Activated B cell treated with CpG ODN at 0.5 μM for 24 hours (primary cell): ENCODE data around the gene KCND3. TPM values are rescaled to one million over a fixed set of nuclear protein-coding genes. Genes with fewer than 3 reads are reported as not detected.

Experiments used
- ATAC-seq: fragments of 200-7000 bp; cut with Tn5 transposase; one replicate; pipeline ENCODE4 v1.10.0; 2021; ENCODE audit warnings: low read depth, mild to moderate bottlenecking, moderate library complexity
- CTCF ChIA-PET: fragments of 350-600 bp; sonication (Branson Sonifier 250); formaldehyde crosslinking; loops from one replicate; lab custom pipeline; 2021; ENCODE audit warnings: antibody characterized with exemption; lab: Charles Lee
- POLR2A ChIA-PET: fragments of 350-600 bp; sonication (Branson Sonifier 250); formaldehyde crosslinking; loops from one replicate; lab custom pipeline; 2021; ENCODE audit warnings: antibody characterized with exemption; lab: Charles Lee
- DNase-seq: peaks from one replicate; pipeline ENCODE4 v3.0.0; 2022
- H3K27ac Mint-ChIP-seq: one replicate; pipeline ENCODE4 v1.8.0; 2020; ENCODE audit warnings: mixed read lengths
- H3K27me3 Mint-ChIP-seq: one replicate; pipeline ENCODE4 v1.8.0; 2021; ENCODE audit warnings: mixed read lengths
- H3K36me3 Mint-ChIP-seq: one replicate; pipeline ENCODE4 v1.8.0; 2021; ENCODE audit warnings: low read depth, mixed read lengths
- H3K4me1 Mint-ChIP-seq: one replicate; pipeline ENCODE4 v1.8.0; 2021; ENCODE audit warnings: mixed read lengths
- H3K4me3 Mint-ChIP-seq: one replicate; pipeline ENCODE4 v1.8.0; 2020; ENCODE audit warnings: mild to moderate bottlenecking, mixed read lengths
- H3K9me3 Mint-ChIP-seq: one replicate; pipeline ENCODE4 v1.8.0; 2020; ENCODE audit warnings: mixed read lengths
- intact Hi-C: fragments of 100-400 bp; cut with micrococcal nuclease; formaldehyde crosslinking; loops from one replicate; pipeline ENCODE4 v1.15.1; 2024
- total RNA-seq: library from RNA; stranded (reverse); gene quantifications from 2 replicates; pipeline ENCODE4 v1.2.3, GENCODE V29; 2022
- TF ChIP-seq, protein P1 (sequence below): fragments of 200-600 bp; IDR thresholded peaks from one replicate; pipeline ENCODE4 v1.8.0; 2022; ENCODE audit warnings: antibody characterized with exemption, mild to moderate bottlenecking

KCND3 gene
- total RNA-seq, 1 donor from 2014 or later: 0.04 TPM

GRCh38 chr1:111852261-111852721 lies 137.2 kb downstream of the KCND3 start:
- Mint-ChIP-seq H3K27me3 (peaks cover 17% of the 10 kb centered on the region), H3K4me3 (no peak overlapping the region), H3K36me3 (no peaks in the 10 kb centered on the region), H3K4me1 (no peaks in the 10 kb centered on the region), H3K27ac (no peak overlapping the region), H3K9me3 (no peaks in the 10 kb centered on the region)
- TF ChIP-seq, protein P1, sequence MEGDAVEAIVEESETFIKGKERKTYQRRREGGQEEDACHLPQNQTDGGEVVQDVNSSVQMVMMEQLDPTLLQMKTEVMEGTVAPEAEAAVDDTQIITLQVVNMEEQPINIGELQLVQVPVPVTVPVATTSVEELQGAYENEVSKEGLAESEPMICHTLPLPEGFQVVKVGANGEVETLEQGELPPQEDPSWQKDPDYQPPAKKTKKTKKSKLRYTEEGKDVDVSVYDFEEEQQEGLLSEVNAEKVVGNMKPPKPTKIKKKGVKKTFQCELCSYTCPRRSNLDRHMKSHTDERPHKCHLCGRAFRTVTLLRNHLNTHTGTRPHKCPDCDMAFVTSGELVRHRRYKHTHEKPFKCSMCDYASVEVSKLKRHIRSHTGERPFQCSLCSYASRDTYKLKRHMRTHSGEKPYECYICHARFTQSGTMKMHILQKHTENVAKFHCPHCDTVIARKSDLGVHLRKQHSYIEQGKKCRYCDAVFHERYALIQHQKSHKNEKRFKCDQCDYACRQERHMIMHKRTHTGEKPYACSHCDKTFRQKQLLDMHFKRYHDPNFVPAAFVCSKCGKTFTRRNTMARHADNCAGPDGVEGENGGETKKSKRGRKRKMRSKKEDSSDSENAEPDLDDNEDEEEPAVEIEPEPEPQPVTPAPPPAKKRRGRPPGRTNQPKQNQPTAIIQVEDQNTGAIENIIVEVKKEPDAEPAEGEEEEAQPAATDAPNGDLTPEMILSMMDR: no peak
- CTCF ChIA-PET: no interaction called here
- intact Hi-C loops: no loop called here
- ATAC-seq (no peak), DNase-seq (no peak)
- POLR2A ChIA-PET: no interaction called here

DNA sequence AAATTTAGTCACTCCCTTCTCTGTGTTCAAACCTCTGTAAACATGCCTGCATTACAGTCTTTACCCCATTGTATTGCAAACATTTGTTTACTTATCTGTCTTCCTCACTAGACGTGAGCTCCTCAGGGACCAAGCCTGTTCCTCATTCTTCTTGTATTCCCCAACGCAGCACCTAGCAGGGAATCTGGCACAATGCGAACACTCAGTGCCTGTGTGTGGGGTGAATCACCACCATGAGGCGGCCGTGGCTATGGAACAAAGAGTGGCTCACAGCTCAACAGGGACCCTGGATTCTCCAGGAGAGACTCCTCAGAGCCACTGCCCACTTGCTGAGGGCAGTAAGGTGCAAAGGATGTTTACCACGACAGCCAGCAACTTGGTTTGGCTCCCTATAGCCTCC lies 137.9 kb downstream of the KCND3 start:
- H3K36me3 Mint-ChIP-seq: no peaks in the 10 kb centered on the region
- H3K4me3 Mint-ChIP-seq: no peak overlapping the region
- TF ChIP-seq, protein P1: no peak
- H3K27me3 Mint-ChIP-seq: peaks cover 15% of the 10 kb centered on the region
- no peak for ATAC-seq
- no peak overlapping the region for H3K27ac Mint-ChIP-seq
- CTCF ChIA-PET: no interaction called here
- DNase-seq: no peak
- no peaks in the 10 kb centered on the region for H3K9me3 Mint-ChIP-seq
- POLR2A ChIA-PET: no interaction called here
- H3K4me1 Mint-ChIP-seq: no peaks in the 10 kb centered on the region
- intact Hi-C loops: no loop called here

- peaks cover 16% of the 10 kb centered on the region for H3K27me3 Mint-ChIP-seq
- no peak for DNase-seq
These were observed 139.4 kb downstream of the KCND3 start for GRCh38 chr1:111850109-111850508.

GRCh38 chr1:111848852-111849545 lies 140.5 kb downstream of the KCND3 start:
- no peak overlapping the region for H3K4me3 Mint-ChIP-seq
- DNase-seq (no peak), ATAC-seq (no peak)
- H3K27ac Mint-ChIP-seq: no peak overlapping the region
- peaks cover 21% of the 10 kb centered on the region for H3K27me3 Mint-ChIP-seq
- H3K4me1 Mint-ChIP-seq: no peaks in the 10 kb centered on the region
- H3K9me3 Mint-ChIP-seq: no peaks in the 10 kb centered on the region
- ChIA-PET CTCF (no interaction called here), POLR2A (no interaction called here)
- intact Hi-C loops: no loop called here
- no peaks in the 10 kb centered on the region for H3K36me3 Mint-ChIP-seq
- TF ChIP-seq, protein P1: no peak

More at GRCh38 chr1:111850109-111850508, 139.4 kb downstream of the KCND3 start:
- ChIA-PET CTCF (no interaction called here), POLR2A (no interaction called here)
- intact Hi-C loops: no loop called here
- Mint-ChIP-seq H3K4me3 (no peak overlapping the region), H3K4me1 (no peaks in the 10 kb centered on the region), H3K27ac (no peak overlapping the region), H3K36me3 (no peaks in the 10 kb centered on the region), H3K9me3 (no peaks in the 10 kb centered on the region)
- TF ChIP-seq, protein P1: no peak
- ATAC-seq: no peak

DNA sequence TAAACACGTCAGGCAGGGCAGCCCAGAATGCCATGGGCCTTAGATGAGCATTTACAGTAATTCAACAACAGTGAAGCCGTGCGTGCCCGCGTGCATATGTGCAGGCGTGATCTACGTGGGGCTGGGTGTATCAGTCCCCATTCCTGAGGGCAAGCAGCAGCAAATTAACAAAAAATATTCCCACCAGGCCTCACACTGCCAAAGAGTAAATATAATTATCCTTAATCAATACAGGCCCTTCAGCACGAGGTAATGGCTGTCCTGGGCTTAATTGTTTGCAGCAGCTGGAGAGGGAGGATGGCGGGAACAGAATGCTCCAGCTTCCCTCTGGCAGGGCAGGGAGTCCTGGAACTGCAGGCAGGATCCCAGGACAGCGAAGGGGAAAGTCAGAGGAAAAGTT lies 142.0 kb downstream of the KCND3 start:
- peaks cover 21% of the 10 kb centered on the region for H3K27me3 Mint-ChIP-seq
- no peaks in the 10 kb centered on the region for H3K4me1 Mint-ChIP-seq
- TF ChIP-seq, protein P1: no peak
- CTCF ChIA-PET: no interaction called here
- intact Hi-C loops: no loop called here
- H3K4me3 Mint-ChIP-seq: no peak overlapping the region
- ATAC-seq (no peak), DNase-seq (no peak)
- POLR2A ChIA-PET: no interaction called here
- no peaks in the 10 kb centered on the region for H3K36me3 Mint-ChIP-seq
- H3K27ac Mint-ChIP-seq: no peak overlapping the region
- H3K9me3 Mint-ChIP-seq: no peaks in the 10 kb centered on the region
